ENCODE data around the gene NTPCR.
"Not testable (repeated sequence)": the region's sequence is repeated elsewhere in the genome, so short reads cannot be mapped to it uniquely, and the experiment has no call there.

NTPCR gene

GRCh38 chr1:232950197-232951176, at the start of gene NTPCR:
TSS of gene NTPCR (plus strand) at chr1:232950611. CDS start at chr1:232950711, 100 bp downstream.
- peak; percentile 88 for DNase-seq

GRCh38 chr1:232900818-232901217, 49.6 kb upstream of the NTPCR start:
- no peak for DNase-seq

- no peak for DNase-seq
Observed at GRCh38 chr1:232901255-232901654, 49.2 kb upstream of the NTPCR start.

- no peak for DNase-seq
Observed at GRCh38 chr1:232902774-232903350, 47.5 kb upstream of the NTPCR start.

GRCh38 chr1:232904131-232904530, 46.3 kb upstream of the NTPCR start:
- no peak for DNase-seq

GRCh38 chr1:232904566-232904965, 45.8 kb upstream of the NTPCR start:
- DNase-seq = peak; percentile 64

GRCh38 chr1:232905331-232906034, 44.9 kb upstream of the NTPCR start:
- DNase-seq = peak; percentile 30

GRCh38 chr1:232906441-232906840, 44.0 kb upstream of the NTPCR start:
- no peak for DNase-seq

GRCh38 chr1:232908831-232909230, 41.6 kb upstream of the NTPCR start:
- no peak for DNase-seq

- peak; percentile 25 for DNase-seq
Observed at GRCh38 chr1:232909752-232910151, 40.7 kb upstream of the NTPCR start.

- DNase-seq = no peak
Observed at GRCh38 chr1:232911027-232911599, 39.3 kb upstream of the NTPCR start.

- DNase-seq = no peak
Observed at GRCh38 chr1:232912845-232913580, 37.4 kb upstream of the NTPCR start.

- not testable (repeated sequence) for DNase-seq
Observed at GRCh38 chr1:232914271-232914670, 36.1 kb upstream of the NTPCR start.

GRCh38 chr1:232915212-232915611, 35.2 kb upstream of the NTPCR start:
- no peak for DNase-seq

GRCh38 chr1:232917053-232917452, 33.4 kb upstream of the NTPCR start:
- no peak for DNase-seq

- DNase-seq = peak; percentile 86
Observed at GRCh38 chr1:232921381-232921780, 29.0 kb upstream of the NTPCR start.

- DNase-seq = peak; percentile 67
Observed at GRCh38 chr1:232922485-232922884, 27.9 kb upstream of the NTPCR start.

- no peak for DNase-seq
Observed at GRCh38 chr1:232923739-232924386, 26.5 kb upstream of the NTPCR start.

- no peak for DNase-seq
Observed at GRCh38 chr1:232924874-232925273, 25.5 kb upstream of the NTPCR start.

- no peak for DNase-seq
Observed at GRCh38 chr1:232925421-232926220, 24.8 kb upstream of the NTPCR start.

GRCh38 chr1:232927166-232927565, 23.2 kb upstream of the NTPCR start:
- DNase-seq = not testable (repeated sequence)
